GM20431 (cell line): ENCODE data around the gene OSBPL5.
"Not testable (repeated sequence)": the region's sequence is repeated elsewhere in the genome, so short reads cannot be mapped to it uniquely, and the experiment has no call there.

Source experiments
- in situ Hi-C: fragments of 300-500 bp; cut with MseI, MboI; formaldehyde crosslinking; loops from one replicate; pipeline ENCODE4 v1.15.0; 2020; ENCODE audit warnings: low sequenced_read_pairs; ENCODE audit not compliant: unreplicated experiment

Gene OSBPL5

GRCh38 chr11:3186166-3186953, 21.2 kb upstream of the OSBPL5 start:
- in situ Hi-C loops, result no loop called here

- in situ Hi-C loops, result no loop called here
These were observed 19.7 kb upstream of the OSBPL5 start for GRCh38 chr11:3184732-3185347.

- in situ Hi-C loops, result no loop called here
These were observed 18.4 kb upstream of the OSBPL5 start for GRCh38 chr11:3183523-3183922.

GRCh38 chr11:3182462-3182852, 17.3 kb upstream of the OSBPL5 start:
- in situ Hi-C loops, result no loop called here

- in situ Hi-C loops, result no loop called here
These were observed 16.8 kb upstream of the OSBPL5 start for GRCh38 chr11:3181725-3182461.

GRCh38 chr11:3180869-3181268, 15.8 kb upstream of the OSBPL5 start:
- in situ Hi-C loops, result no loop called here

DNA sequence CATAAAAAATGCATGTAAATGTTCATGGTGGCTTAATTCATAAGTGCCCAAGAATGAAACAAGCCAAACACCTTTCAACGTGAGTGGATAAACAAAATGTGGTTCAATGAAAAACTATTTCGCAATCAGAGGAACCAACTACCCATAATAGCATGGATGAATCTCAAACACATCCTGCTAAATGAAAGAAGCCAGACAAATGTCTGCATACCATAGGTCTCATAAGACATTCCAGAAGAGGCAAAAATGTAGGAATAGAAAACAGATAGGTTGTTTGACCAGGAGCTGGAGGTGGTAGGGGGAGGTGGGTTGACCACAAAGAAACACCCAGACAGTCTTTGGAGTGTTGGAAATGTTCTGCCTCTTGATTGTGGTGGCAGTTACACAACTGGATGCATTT, 13.2 kb upstream of the OSBPL5 start:
- in situ Hi-C loops, result no loop called here

DNA sequence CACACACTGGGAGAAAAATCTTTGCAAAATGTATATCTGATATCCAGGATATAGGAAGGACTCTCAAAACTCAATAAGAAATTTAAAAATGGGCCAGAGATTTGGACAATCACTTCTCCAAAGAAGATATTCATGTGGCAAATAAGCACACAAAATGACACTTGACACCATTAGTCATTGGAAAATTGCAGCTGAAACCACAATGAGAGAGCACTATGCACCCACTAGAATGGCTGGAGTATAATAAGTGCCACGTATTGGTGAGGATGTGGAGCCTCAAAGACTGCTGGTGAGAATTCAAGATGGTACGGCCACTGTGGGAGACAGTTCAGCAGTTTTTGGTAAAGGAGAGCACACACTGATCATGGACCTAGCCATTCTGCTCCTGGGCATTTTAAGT, 12.8 kb upstream of the OSBPL5 start:
- in situ Hi-C loops, result no loop called here

DNA sequence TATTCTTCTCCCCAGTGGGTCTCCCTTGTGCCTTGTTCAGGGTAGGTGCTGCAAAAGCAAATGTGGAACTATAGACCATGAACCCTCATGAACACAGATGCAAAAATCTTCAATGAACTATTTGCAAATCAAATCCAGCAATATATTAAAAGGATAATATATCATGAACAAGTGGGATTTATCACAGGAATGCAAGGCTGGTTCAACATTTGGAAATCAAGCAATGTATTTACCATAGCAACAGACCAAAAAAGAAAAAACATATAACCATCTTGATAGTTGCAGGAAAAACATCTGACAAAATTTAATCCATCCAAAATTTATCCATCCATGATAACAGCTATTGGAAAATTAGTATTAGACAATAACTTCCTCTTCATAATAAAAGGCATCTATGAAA, 11.4 kb upstream of the OSBPL5 start:
- in situ Hi-C loops, result no loop called here

GRCh38 chr11:3175194-3175593, 10.1 kb upstream of the OSBPL5 start:
- in situ Hi-C loops, result no loop called here

GRCh38 chr11:3174387-3174786, 9.3 kb upstream of the OSBPL5 start:
- in situ Hi-C loops, result no loop called here

- in situ Hi-C loops, result no loop called here
These were observed 8.7 kb upstream of the OSBPL5 start for GRCh38 chr11:3173795-3174194.

GRCh38 chr11:3171931-3172560, 6.9 kb upstream of the OSBPL5 start:
- in situ Hi-C loops, result no loop called here

- in situ Hi-C loops, result no loop called here
These were observed 5.9 kb upstream of the OSBPL5 start for GRCh38 chr11:3170756-3171650.

DNA sequence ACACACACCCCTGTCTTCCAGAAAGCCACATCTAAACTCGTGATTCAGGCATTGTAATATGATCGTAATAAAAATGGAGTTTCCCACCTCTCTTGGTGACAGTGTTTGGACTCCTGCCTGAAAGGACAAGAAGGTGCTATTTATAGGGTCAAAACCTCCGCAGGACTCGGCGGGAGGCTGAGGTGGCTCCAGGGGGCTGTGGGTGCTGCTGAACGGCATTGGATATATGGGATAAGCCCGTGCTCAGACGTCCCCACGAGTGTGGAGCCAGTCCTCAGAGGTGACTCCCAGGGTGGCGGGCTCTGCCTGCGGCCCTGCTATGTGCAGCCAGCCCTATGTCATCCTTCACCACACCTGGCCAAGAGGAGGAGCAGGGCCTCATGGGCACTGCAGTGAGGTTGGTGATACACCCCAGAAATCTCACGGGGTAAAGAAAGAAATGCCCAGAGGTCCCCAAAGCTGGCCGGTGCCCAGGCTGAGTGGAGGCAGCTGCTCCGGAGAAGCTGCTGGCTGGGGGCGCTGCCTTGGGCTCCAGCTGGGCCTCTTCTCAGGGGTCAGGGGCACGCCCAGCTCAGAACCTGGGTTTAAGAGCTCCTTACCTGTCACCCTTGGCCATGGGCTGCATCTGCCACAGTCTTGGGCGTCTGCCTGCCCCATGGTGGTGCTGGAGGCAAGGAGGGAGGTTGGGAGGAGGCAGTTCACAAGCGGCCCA, 5.1 kb upstream of the OSBPL5 start:
- in situ Hi-C loops, result no loop called here

- in situ Hi-C loops, result no loop called here
These were observed 4.3 kb upstream of the OSBPL5 start for GRCh38 chr11:3169255-3170043.

- in situ Hi-C loops, result not testable (repeated sequence)
These were observed 3.7 kb upstream of the OSBPL5 start for GRCh38 chr11:3168742-3169254.
